Non-pigmented ciliary epithelial cell (primary cell): Measurements from ENCODE around the gene DEUP1.
"Not testable (repeated sequence)": the region's sequence is repeated elsewhere in the genome, so short reads cannot be mapped to it uniquely, and the experiment has no call there.

ENCODE experiments used
- DNase-seq: peaks from one replicate; pipeline ENCODE4 v3.0.0-alpha.2; 2010; ENCODE audit warnings: low read depth

Gene DEUP1

GRCh38 chr11:93330446-93330984 lies at the start of gene DEUP1:
Gene DEUP1, plus strand, starts transcription at chr11:93330742. Its CDS starts 1,518 bp downstream, at chr11:93332260.
- no peak for DNase-seq

- no peak for DNase-seq
Measured at GRCh38 chr11:93285430-93285829, 45.1 kb upstream of the DEUP1 start.

GRCh38 chr11:93287434-93287833 lies 43.1 kb upstream of the DEUP1 start:
- no peak for DNase-seq

- DNase-seq: no peak
Measured at GRCh38 chr11:93288079-93288478, 42.5 kb upstream of the DEUP1 start.

GRCh38 chr11:93288767-93289166 lies 41.8 kb upstream of the DEUP1 start:
- DNase-seq: no peak

GRCh38 chr11:93289782-93290463 lies 40.6 kb upstream of the DEUP1 start:
- DNase-seq: no peak

GRCh38 chr11:93291110-93291509 lies 39.4 kb upstream of the DEUP1 start:
- DNase-seq: no peak

- DNase-seq: no peak
Measured at GRCh38 chr11:93291898-93292297, 38.6 kb upstream of the DEUP1 start.

GRCh38 chr11:93295921-93296575 lies 34.5 kb upstream of the DEUP1 start:
- DNase-seq: no peak

- DNase-seq: no peak
Measured at GRCh38 chr11:93303689-93304088, 26.9 kb upstream of the DEUP1 start.

GRCh38 chr11:93314399-93314798 lies 16.1 kb upstream of the DEUP1 start:
- not testable (repeated sequence) for DNase-seq

GRCh38 chr11:93319224-93319839 lies 11.2 kb upstream of the DEUP1 start:
- DNase-seq: no peak

- no peak for DNase-seq
Measured at GRCh38 chr11:93320230-93320629, 10.3 kb upstream of the DEUP1 start.

- no peak for DNase-seq
Measured at GRCh38 chr11:93322207-93322606, 8.3 kb upstream of the DEUP1 start.

- DNase-seq: no peak
Measured at GRCh38 chr11:93323747-93324146, 6.8 kb upstream of the DEUP1 start.

GRCh38 chr11:93324500-93324899 lies 6.0 kb upstream of the DEUP1 start:
- DNase-seq: no peak

- no peak for DNase-seq
Measured at GRCh38 chr11:93326681-93327080, 3.9 kb upstream of the DEUP1 start.

- no peak for DNase-seq
Measured at GRCh38 chr11:93329936-93330445, 551 bp upstream of the DEUP1 start.

GRCh38 chr11:93340223-93340622 lies 9.7 kb downstream of the DEUP1 start:
- DNase-seq: no peak

GRCh38 chr11:93344855-93345333 lies 14.4 kb downstream of the DEUP1 start:
- no peak for DNase-seq

GRCh38 chr11:93348930-93349329 lies 18.4 kb downstream of the DEUP1 start:
- no peak for DNase-seq

GRCh38 chr11:93350835-93351234 lies 20.3 kb downstream of the DEUP1 start:
- DNase-seq: no peak

GRCh38 chr11:93359396-93359795 lies 28.9 kb downstream of the DEUP1 start:
- DNase-seq: no peak
